ENCODE data around the gene DIP2A. TPM values are rescaled to one million over a fixed set of nuclear protein-coding genes. Genes with fewer than 3 reads are reported as not detected.

DIP2A gene
- polyA plus RNA-seq, 3 donors, result 4.6 to 55.4 (median 6.1) TPM

DNA sequence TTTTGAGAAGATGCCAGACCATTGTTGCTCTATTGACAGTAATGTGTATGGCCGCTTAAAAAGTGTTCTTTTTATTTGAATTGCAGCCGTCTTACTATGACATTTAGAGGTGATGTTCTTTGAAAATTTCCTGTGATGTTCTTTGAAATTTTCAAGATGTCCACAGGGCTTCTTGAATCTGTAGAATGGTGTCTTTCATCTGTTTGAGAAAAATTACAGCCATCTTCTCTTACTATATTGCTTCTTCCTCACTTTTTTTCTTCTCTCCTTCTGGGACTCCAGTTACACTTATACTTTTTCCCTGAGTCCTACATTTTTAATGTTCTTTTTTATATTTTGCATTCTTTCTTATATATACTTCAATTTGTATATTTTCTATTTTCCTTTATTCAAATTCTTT lies 57.4 kb downstream of the DIP2A start:
- no peaks in the 10 kb centered on the region for H3K27me3 Mint-ChIP-seq (ENCODE audit: low read depth in 3 of 3)
- peaks cover 8% of the 10 kb centered on the region for H3K4me1 Mint-ChIP-seq
- Histone ChIP-seq H4K20me1 (ENCODE audit: insufficient read depth, low read length) (no peaks in the 10 kb centered on the region), H3K9me3 (replicated peaks in 1 of 2; ENCODE audit: control insufficient read depth in 1 of 2, insufficient read depth in 1 of 2, low read length in 2 of 2) (no peaks in the 10 kb centered on the region), H3K36me3 (replicated peaks in 1 of 2; ENCODE audit: control insufficient read depth in 1 of 2, insufficient read depth in 2 of 2, low read length in 2 of 2) (peaks cover 35 to 65% of the 10 kb centered on the region in 2 donors), H2AFZ (ENCODE audit: insufficient read depth, low read depth, low read length, poor library complexity, severe bottlenecking) (no peak overlapping the region), H3K27me3 (ENCODE audit: control insufficient read depth in 2 of 2, insufficient read depth in 2 of 2, low read length in 2 of 2) (no peaks in the 10 kb centered on the region), H3K4me2 (replicated peaks; ENCODE audit: extremely low read depth, low read length, poor library complexity, severe bottlenecking) (no peak overlapping the region), H3K79me2 (ENCODE audit: insufficient read depth, low read length) (no peaks in the 10 kb centered on the region), H3K4me3 (replicated peaks in 1 of 3; ENCODE audit: low read depth in 2 of 3, low read length in 3 of 3) (no peak overlapping the region), H3K27ac (ENCODE audit: low read depth in 1 of 2, low read length in 2 of 2) (no peak overlapping the region), H3K9ac (ENCODE audit: insufficient read depth, low read length, poor library complexity, severe bottlenecking) (no peak overlapping the region), H3K4me1 (ENCODE audit: control insufficient read depth in 1 of 2, insufficient read depth in 2 of 2, low read length in 2 of 2) (peaks cover 4 to 9% of the 10 kb centered on the region in 2 donors)
- 100% methylated on average over 2 of the region's 2 CpGs for WGBS (ENCODE audit: insufficient coverage)
- intact Hi-C loops (cut with micrococcal nuclease), result no loop called here
- no peak overlapping the region for H3K27ac Mint-ChIP-seq
- no peaks in the 10 kb centered on the region for H3K9me3 Mint-ChIP-seq
- DNase-seq, result no peak
- TF ChIP-seq, protein P1, sequence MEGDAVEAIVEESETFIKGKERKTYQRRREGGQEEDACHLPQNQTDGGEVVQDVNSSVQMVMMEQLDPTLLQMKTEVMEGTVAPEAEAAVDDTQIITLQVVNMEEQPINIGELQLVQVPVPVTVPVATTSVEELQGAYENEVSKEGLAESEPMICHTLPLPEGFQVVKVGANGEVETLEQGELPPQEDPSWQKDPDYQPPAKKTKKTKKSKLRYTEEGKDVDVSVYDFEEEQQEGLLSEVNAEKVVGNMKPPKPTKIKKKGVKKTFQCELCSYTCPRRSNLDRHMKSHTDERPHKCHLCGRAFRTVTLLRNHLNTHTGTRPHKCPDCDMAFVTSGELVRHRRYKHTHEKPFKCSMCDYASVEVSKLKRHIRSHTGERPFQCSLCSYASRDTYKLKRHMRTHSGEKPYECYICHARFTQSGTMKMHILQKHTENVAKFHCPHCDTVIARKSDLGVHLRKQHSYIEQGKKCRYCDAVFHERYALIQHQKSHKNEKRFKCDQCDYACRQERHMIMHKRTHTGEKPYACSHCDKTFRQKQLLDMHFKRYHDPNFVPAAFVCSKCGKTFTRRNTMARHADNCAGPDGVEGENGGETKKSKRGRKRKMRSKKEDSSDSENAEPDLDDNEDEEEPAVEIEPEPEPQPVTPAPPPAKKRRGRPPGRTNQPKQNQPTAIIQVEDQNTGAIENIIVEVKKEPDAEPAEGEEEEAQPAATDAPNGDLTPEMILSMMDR (IDR thresholded peaks at IDR 0.05), result no peak
- peaks cover 46 to 58% of the 10 kb centered on the region in 2 donors for H3K36me3 Mint-ChIP-seq
- H3K4me3 Mint-ChIP-seq, result no peak overlapping the region

DNA sequence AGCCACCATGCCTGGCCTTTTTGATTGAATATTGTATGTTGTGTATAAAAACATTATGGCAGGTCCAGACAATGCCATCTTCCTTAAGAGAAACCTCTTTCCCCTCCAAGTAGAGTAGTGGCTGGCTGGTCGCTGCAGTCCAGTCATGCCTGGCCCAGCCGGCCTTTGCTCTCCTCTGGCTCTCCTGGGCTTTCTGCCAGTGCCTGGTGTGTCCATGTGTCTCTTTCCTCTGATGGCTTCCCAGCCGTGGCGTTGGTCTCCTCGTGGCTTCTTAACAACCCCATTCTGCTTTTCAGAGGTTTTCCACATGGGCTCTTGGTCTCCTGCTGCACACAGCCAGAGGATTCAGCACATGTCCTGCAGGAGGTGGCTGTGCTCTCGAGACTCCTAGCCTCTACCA lies 58.7 kb downstream of the DIP2A start:
- H3K27me3 ChIP-seq (ENCODE audit: control insufficient read depth in 2 of 2, insufficient read depth in 2 of 2, low read length in 2 of 2), result no peaks in the 10 kb centered on the region
- no peak overlapping the region for H2AFZ ChIP-seq (ENCODE audit: insufficient read depth, low read depth, low read length, poor library complexity, severe bottlenecking)
- TF ChIP-seq, protein P1 (IDR thresholded peaks at IDR 0.05), result no peak
- Mint-ChIP-seq H3K4me3 (no peak overlapping the region), H3K4me1 (peaks cover 8% of the 10 kb centered on the region), H3K9me3 (no peaks in the 10 kb centered on the region), H3K27ac (peak overlapping the region in 2 of 7 donors; percentile 5 to 34), H3K27me3 (ENCODE audit: low read depth in 3 of 3) (no peaks in the 10 kb centered on the region), H3K36me3 (peaks cover 38 to 49% of the 10 kb centered on the region in 2 donors)
- WGBS (ENCODE audit: insufficient coverage), result 88% methylated on average over 6 of the region's 6 CpGs
- no peaks in the 10 kb centered on the region for H3K79me2 ChIP-seq (ENCODE audit: insufficient read depth, low read length)
- H3K4me1 ChIP-seq (ENCODE audit: control insufficient read depth in 1 of 2, insufficient read depth in 2 of 2, low read length in 2 of 2), result peaks cover 4 to 9% of the 10 kb centered on the region in 2 donors
- no peak overlapping the region for H3K4me2 ChIP-seq (replicated peaks; ENCODE audit: extremely low read depth, low read length, poor library complexity, severe bottlenecking)
- H3K27ac ChIP-seq (ENCODE audit: low read depth in 1 of 2, low read length in 2 of 2), result no peak overlapping the region
- no peaks in the 10 kb centered on the region for H3K9me3 ChIP-seq (replicated peaks in 1 of 2; ENCODE audit: control insufficient read depth in 1 of 2, insufficient read depth in 1 of 2, low read length in 2 of 2)
- intact Hi-C loops (cut with micrococcal nuclease), result no loop called here
- no peak for DNase-seq
- no peak overlapping the region for H3K4me3 ChIP-seq (replicated peaks in 1 of 3; ENCODE audit: low read depth in 2 of 3, low read length in 3 of 3)
- H3K36me3 ChIP-seq (replicated peaks in 1 of 2; ENCODE audit: control insufficient read depth in 1 of 2, insufficient read depth in 2 of 2, low read length in 2 of 2), result peaks cover 22 to 58% of the 10 kb centered on the region in 2 donors
- H4K20me1 ChIP-seq (ENCODE audit: insufficient read depth, low read length), result no peaks in the 10 kb centered on the region
- H3K9ac ChIP-seq (ENCODE audit: insufficient read depth, low read length, poor library complexity, severe bottlenecking), result no peak overlapping the region
